ENCODE data around the gene LRMDA.

Gene LRMDA

GRCh38 chr10:75648351-75648750, 216.9 kb downstream of the LRMDA start:
- DNase-seq, result no peak

GRCh38 chr10:75648854-75649253, 217.4 kb downstream of the LRMDA start:
- no peak for DNase-seq

GRCh38 chr10:75649466-75649865, 218.0 kb downstream of the LRMDA start:
- DNase-seq, result no peak

GRCh38 chr10:75650648-75651047, 219.2 kb downstream of the LRMDA start:
- DNase-seq, result no peak

- no peak for DNase-seq
Observed at GRCh38 chr10:75651417-75651816, 220.0 kb downstream of the LRMDA start.

- no peak for DNase-seq
Observed at GRCh38 chr10:75652146-75652740, 220.8 kb downstream of the LRMDA start.

GRCh38 chr10:75653761-75654160, 222.3 kb downstream of the LRMDA start:
- no peak for DNase-seq

- no peak for DNase-seq
Observed at GRCh38 chr10:75654171-75654771, 222.8 kb downstream of the LRMDA start.

- DNase-seq, result no peak
Observed at GRCh38 chr10:75654772-75655171, 223.3 kb downstream of the LRMDA start.

GRCh38 chr10:75655791-75656451, 224.5 kb downstream of the LRMDA start:
- no peak for DNase-seq

GRCh38 chr10:75657351-75657750, 225.9 kb downstream of the LRMDA start:
- DNase-seq, result no peak

GRCh38 chr10:75658036-75658435, 226.6 kb downstream of the LRMDA start:
- DNase-seq, result no peak

GRCh38 chr10:75658496-75658895, 227.1 kb downstream of the LRMDA start:
- no peak for DNase-seq

- no peak for DNase-seq
Observed at GRCh38 chr10:75658915-75659314, 227.5 kb downstream of the LRMDA start.

- no peak for DNase-seq
Observed at GRCh38 chr10:75660823-75661222, 229.4 kb downstream of the LRMDA start.

- no peak for DNase-seq
Observed at GRCh38 chr10:75662715-75663114, 231.3 kb downstream of the LRMDA start.

GRCh38 chr10:75663947-75664664, 232.7 kb downstream of the LRMDA start:
- no peak for DNase-seq

GRCh38 chr10:75664968-75665367, 233.5 kb downstream of the LRMDA start:
- DNase-seq, result no peak

GRCh38 chr10:75665707-75666106, 234.3 kb downstream of the LRMDA start:
- no peak for DNase-seq

GRCh38 chr10:75672111-75672671, 240.8 kb downstream of the LRMDA start:
- DNase-seq, result no peak

- DNase-seq, result no peak
Observed at GRCh38 chr10:75672842-75673241, 241.4 kb downstream of the LRMDA start.

GRCh38 chr10:75677541-75677940, 246.1 kb downstream of the LRMDA start:
- no peak for DNase-seq

GRCh38 chr10:75678527-75678926, 247.1 kb downstream of the LRMDA start:
- no peak for DNase-seq

GRCh38 chr10:75679536-75679935, 248.1 kb downstream of the LRMDA start:
- no peak for DNase-seq
